ENCODE data around the gene ARF4.

DNA sequence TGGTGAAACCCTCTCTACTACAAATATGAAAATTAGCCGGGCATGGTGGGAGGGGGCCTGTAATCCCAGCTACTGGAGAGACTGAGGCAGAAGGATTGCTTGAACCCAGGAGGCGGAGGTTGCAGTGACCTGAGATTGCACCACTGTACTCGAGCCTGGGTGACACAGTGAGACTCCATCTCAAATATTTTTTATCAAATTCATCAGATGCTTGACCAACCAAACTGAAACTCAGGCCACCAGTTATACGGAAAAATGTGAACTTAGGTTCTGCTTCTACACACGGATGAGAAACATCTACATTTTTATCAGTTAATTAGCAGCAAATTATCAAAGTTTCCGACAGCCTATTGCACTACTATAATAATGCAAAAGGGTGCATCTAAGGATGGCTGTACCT lies 4.8 kb downstream of the ARF4 start:
- TF ChIP-seq SMC3 (IDR thresholded peaks at IDR 0.05; ENCODE audit: low read depth, low read length) (no peak), CHD1 (IDR thresholded peaks at IDR 0.05; ENCODE audit: low read depth, low read length) (no peak), POLR2A (IDR thresholded peaks at IDR 0.05; ENCODE audit: low read depth, low read length) (no peak)
- TF ChIP-seq, protein P1, sequence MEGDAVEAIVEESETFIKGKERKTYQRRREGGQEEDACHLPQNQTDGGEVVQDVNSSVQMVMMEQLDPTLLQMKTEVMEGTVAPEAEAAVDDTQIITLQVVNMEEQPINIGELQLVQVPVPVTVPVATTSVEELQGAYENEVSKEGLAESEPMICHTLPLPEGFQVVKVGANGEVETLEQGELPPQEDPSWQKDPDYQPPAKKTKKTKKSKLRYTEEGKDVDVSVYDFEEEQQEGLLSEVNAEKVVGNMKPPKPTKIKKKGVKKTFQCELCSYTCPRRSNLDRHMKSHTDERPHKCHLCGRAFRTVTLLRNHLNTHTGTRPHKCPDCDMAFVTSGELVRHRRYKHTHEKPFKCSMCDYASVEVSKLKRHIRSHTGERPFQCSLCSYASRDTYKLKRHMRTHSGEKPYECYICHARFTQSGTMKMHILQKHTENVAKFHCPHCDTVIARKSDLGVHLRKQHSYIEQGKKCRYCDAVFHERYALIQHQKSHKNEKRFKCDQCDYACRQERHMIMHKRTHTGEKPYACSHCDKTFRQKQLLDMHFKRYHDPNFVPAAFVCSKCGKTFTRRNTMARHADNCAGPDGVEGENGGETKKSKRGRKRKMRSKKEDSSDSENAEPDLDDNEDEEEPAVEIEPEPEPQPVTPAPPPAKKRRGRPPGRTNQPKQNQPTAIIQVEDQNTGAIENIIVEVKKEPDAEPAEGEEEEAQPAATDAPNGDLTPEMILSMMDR (conservative IDR thresholded peaks at IDR 0.05; ENCODE audit: low read depth, low read length), result no peak

Measured in IMR-90 (cell line).